Neural progenitor cell (in vitro differentiated cells): ENCODE data around the gene AP2S1. TPM values are rescaled to one million over a fixed set of nuclear protein-coding genes. Genes with fewer than 3 reads are reported as not detected.
A peak's percentile ranks its signal among the peaks of the same experiment; 100 is the strongest.

Source experiments
- DNase-seq: peaks from one replicate; pipeline ENCODE4 v3.0.0-alpha.2; 2016; ENCODE audit warnings: low spot score
- H2AFZ ChIP-seq: fragments of 200-600 bp; sonication (generic); replicated peaks from 2 replicates; pipeline ENCODE4 v1.6.1; 2016; ENCODE audit warnings: antibody characterized with exemption
- H3F3A ChIP-seq: fragments of 200-600 bp; sonication (generic); 2 replicates; pipeline ENCODE4 v1.6.1; 2016; ENCODE audit warnings: antibody characterized with exemption, low read depth
- H3K27ac ChIP-seq: fragments of 200-600 bp; sonication (generic); 2 replicates; pipeline ENCODE4 v1.5.1; 2016; ENCODE audit warnings: mild to moderate bottlenecking
- H3K27me3 ChIP-seq: fragments of 200-600 bp; sonication (generic); 2 replicates; pipeline ENCODE4 v1.6.1; 2016; ENCODE audit warnings: mild to moderate bottlenecking, moderate library complexity
- H3K36me3 ChIP-seq: fragments of 200-600 bp; sonication (generic); 2 replicates; pipeline ENCODE4 v1.5.1; 2016
- H3K4me1 ChIP-seq: fragments of 200-600 bp; sonication (generic); 2 replicates; pipeline ENCODE4 v1.6.1; 2016; ENCODE audit warnings: mixed run types
- H3K4me2 ChIP-seq: fragments of 200-600 bp; sonication (generic); 2 replicates; pipeline ENCODE4 v1.6.1; 2016
- H3K4me3 ChIP-seq: fragments of 200-600 bp; sonication (generic); 2 replicates; pipeline ENCODE4 v1.5.1; 2016
- H3K79me2 ChIP-seq: fragments of 200-600 bp; sonication (generic); 2 replicates; pipeline ENCODE4 v1.6.1; 2016; ENCODE audit warnings: low read depth
- H3K9ac ChIP-seq: fragments of 200-600 bp; sonication (generic); 2 replicates; pipeline ENCODE4 v1.6.1; 2016
- H3K9me3 ChIP-seq: fragments of 200-600 bp; sonication (generic); 2 replicates; pipeline ENCODE4 v1.5.1; 2016; ENCODE audit warnings: low read depth
- H4K20me1 ChIP-seq: fragments of 200-600 bp; sonication (generic); 2 replicates; pipeline ENCODE4 v1.6.1; 2016; ENCODE audit warnings: low read depth
- H3K27ac Mint-ChIP-seq: 3 replicates; pipeline ENCODE4 v1.8.0; 2021; ENCODE audit warnings: mixed read lengths
- H3K27me3 Mint-ChIP-seq: 2 replicates; pipeline ENCODE4 v1.8.0; 2022; ENCODE audit warnings: low read depth, mild to moderate bottlenecking, inconsistent platforms, moderate library complexity, mixed read lengths; ENCODE audit not compliant: insufficient read depth
- H3K36me3 Mint-ChIP-seq: 3 replicates; pipeline ENCODE4 v1.8.0; 2021; ENCODE audit warnings: mixed read lengths
- H3K4me1 Mint-ChIP-seq: 3 replicates; pipeline ENCODE4 v1.8.0; 2021; ENCODE audit warnings: mixed read lengths
- H3K4me3 Mint-ChIP-seq: 3 replicates; pipeline ENCODE4 v1.8.0; 2021; ENCODE audit warnings: mild to moderate bottlenecking, moderate library complexity, mixed read lengths
- H3K9me3 Mint-ChIP-seq: 3 replicates; pipeline ENCODE4 v1.8.0; 2020; ENCODE audit warnings: mixed read lengths
- CTCF ChIP-seq: fragments of 200-600 bp; sonication (generic); IDR thresholded peaks from 2 replicates; pipeline ENCODE4 v1.5.1; 2017; ENCODE audit warnings: antibody characterized with exemption, mild to moderate bottlenecking
- EZH2 ChIP-seq: fragments of 200-600 bp; sonication (generic); IDR thresholded peaks from 2 replicates; pipeline ENCODE4 v1.6.1; 2017; ENCODE audit warnings: antibody characterized with exemption, mild to moderate bottlenecking, moderate library complexity
- EZH2phosphoT487 ChIP-seq: fragments of 200-600 bp; sonication (generic); IDR thresholded peaks from 2 replicates; pipeline ENCODE4 v1.6.1; 2017; ENCODE audit warnings: antibody characterized with exemption
- total RNA-seq: library from RNA; depleted of rRNA; stranded (reverse); fragments of >200 nt; gene quantifications from 2 replicates; pipeline ENCODE4 v1.2.3, GENCODE V29; 2015; ENCODE audit warnings: low replicate concordance

AP2S1 gene
- total RNA-seq, 1 donor from 2014 or later, result 104 TPM

GRCh38 chr19:46828484-46828883, 22.2 kb downstream of the AP2S1 start:
- no peak overlapping the region for H3K27ac ChIP-seq
- no peaks in the 10 kb centered on the region for H3K27me3 ChIP-seq
- H3K27ac Mint-ChIP-seq, result no peak overlapping the region
- no peak overlapping the region for H3K4me3 Mint-ChIP-seq
- no peak for TF ChIP-seq CTCF
- TF ChIP-seq EZH2phosphoT487, result no peak
- no peak for TF ChIP-seq EZH2
- peaks cover 4% of the 10 kb centered on the region for H3K9me3 Mint-ChIP-seq
- DNase-seq, result no peak
- no peaks in the 10 kb centered on the region for H3K79me2 ChIP-seq
- H4K20me1 ChIP-seq, result no peaks in the 10 kb centered on the region
- no peak overlapping the region for H3K9ac ChIP-seq
- H3K4me1 Mint-ChIP-seq, result peaks cover 5% of the 10 kb centered on the region
- no peaks in the 10 kb centered on the region for H3K9me3 ChIP-seq
- H3K27me3 Mint-ChIP-seq, result no peaks in the 10 kb centered on the region
- H3K36me3 Mint-ChIP-seq, result no peaks in the 10 kb centered on the region
- no peaks in the 10 kb centered on the region for H3K4me1 ChIP-seq
- no peak overlapping the region for H2AFZ ChIP-seq
- H3K36me3 ChIP-seq, result no peaks in the 10 kb centered on the region
- H3K4me2 ChIP-seq, result no peak overlapping the region
- peaks cover 3% of the 10 kb centered on the region for H3F3A ChIP-seq
- no peak overlapping the region for H3K4me3 ChIP-seq

GRCh38 chr19:46825731-46826055, 25.0 kb downstream of the AP2S1 start:
- Histone ChIP-seq H3K79me2 (no peaks in the 10 kb centered on the region), H2AFZ (no peak overlapping the region), H4K20me1 (no peaks in the 10 kb centered on the region), H3K36me3 (no peaks in the 10 kb centered on the region), H3K27me3 (no peaks in the 10 kb centered on the region), H3K9me3 (no peaks in the 10 kb centered on the region), H3K4me3 (no peak overlapping the region), H3K27ac (no peak overlapping the region), H3K9ac (no peak overlapping the region), H3K4me2 (no peak overlapping the region), H3F3A (peaks cover 3% of the 10 kb centered on the region), H3K4me1 (peaks cover 10% of the 10 kb centered on the region)
- Mint-ChIP-seq H3K27ac (no peak overlapping the region), H3K9me3 (peaks cover 6% of the 10 kb centered on the region), H3K4me1 (peaks cover 15% of the 10 kb centered on the region), H3K27me3 (no peaks in the 10 kb centered on the region), H3K4me3 (no peak overlapping the region), H3K36me3 (no peaks in the 10 kb centered on the region)
- no peak for TF ChIP-seq CTCF
- no peak for TF ChIP-seq EZH2
- TF ChIP-seq EZH2phosphoT487, result no peak
- no peak for DNase-seq

GRCh38 chr19:46824890-46825730, 25.5 kb downstream of the AP2S1 start:
- Histone ChIP-seq H3F3A (peaks cover 3% of the 10 kb centered on the region), H3K4me1 (peaks cover 10% of the 10 kb centered on the region), H2AFZ (no peak overlapping the region), H3K9ac (no peak overlapping the region), H3K79me2 (no peaks in the 10 kb centered on the region), H3K9me3 (no peaks in the 10 kb centered on the region), H3K27me3 (no peaks in the 10 kb centered on the region), H3K4me3 (no peak overlapping the region), H3K27ac (no peak overlapping the region), H3K4me2 (no peak overlapping the region), H3K36me3 (no peaks in the 10 kb centered on the region), H4K20me1 (no peaks in the 10 kb centered on the region)
- Mint-ChIP-seq H3K4me3 (no peak overlapping the region), H3K9me3 (peaks cover 6% of the 10 kb centered on the region), H3K27me3 (no peaks in the 10 kb centered on the region), H3K4me1 (peaks cover 20% of the 10 kb centered on the region), H3K36me3 (no peaks in the 10 kb centered on the region), H3K27ac (peak overlapping the region; percentile 10)
- DNase-seq, result no peak
- TF ChIP-seq EZH2 (no peak), EZH2phosphoT487 (no peak), CTCF (no peak)
